NCI-H1092 (cell line): ENCODE results near the gene LRBA.
A peak's percentile ranks its signal among the peaks of the same experiment; 100 is the strongest.
"Not testable (repeated sequence)": the region's sequence is repeated elsewhere in the genome, so short reads cannot be mapped to it uniquely, and the experiment has no call there.

Experiments
- DNase-seq: peaks from one replicate; lab custom pipeline; 2025; lab: John Stamatoyannopoulos, UW

LRBA gene

GRCh38 chr4:151021637-151022334, 6.7 kb upstream of the LRBA start:
- DNase-seq = no peak

GRCh38 chr4:151015459-151016347, 619 bp upstream of the LRBA start:
- peak; percentile 77 for DNase-seq

- no peak for DNase-seq
Observed at GRCh38 chr4:151013944-151014343, 1.1 kb downstream of the LRBA start.

- DNase-seq = no peak
Observed at GRCh38 chr4:151013491-151013890, 1.6 kb downstream of the LRBA start.

- DNase-seq = no peak
Observed at GRCh38 chr4:151012820-151013219, 2.3 kb downstream of the LRBA start.

- DNase-seq = no peak
Observed at GRCh38 chr4:151012376-151012775, 2.7 kb downstream of the LRBA start.

- DNase-seq = no peak
Observed at GRCh38 chr4:151004222-151004621, 10.9 kb downstream of the LRBA start.

GRCh38 chr4:151000747-151001429, 14.2 kb downstream of the LRBA start:
- DNase-seq = no peak

- DNase-seq = no peak
Observed at GRCh38 chr4:150999086-150999485, 16.0 kb downstream of the LRBA start.

GRCh38 chr4:150997141-150997540, 17.9 kb downstream of the LRBA start:
- no peak for DNase-seq

- no peak for DNase-seq
Observed at GRCh38 chr4:150994721-150995120, 20.4 kb downstream of the LRBA start.

- DNase-seq = not testable (repeated sequence)
Observed at GRCh38 chr4:150993577-150993976, 21.5 kb downstream of the LRBA start.

GRCh38 chr4:150990993-150991392, 24.1 kb downstream of the LRBA start:
- no peak for DNase-seq

GRCh38 chr4:150990250-150990649, 24.8 kb downstream of the LRBA start:
- DNase-seq = no peak

GRCh38 chr4:150988238-150988637, 26.8 kb downstream of the LRBA start:
- DNase-seq = no peak

GRCh38 chr4:150987204-150987603, 27.9 kb downstream of the LRBA start:
- DNase-seq = no peak

GRCh38 chr4:150986085-150986484, 29.0 kb downstream of the LRBA start:
- no peak for DNase-seq

- DNase-seq = no peak
Observed at GRCh38 chr4:150983851-150984250, 31.2 kb downstream of the LRBA start.

GRCh38 chr4:150982557-150983233, 32.4 kb downstream of the LRBA start:
- DNase-seq = no peak

GRCh38 chr4:150978738-150979575, 36.1 kb downstream of the LRBA start:
- no peak for DNase-seq

- no peak for DNase-seq
Observed at GRCh38 chr4:150976478-150977118, 38.5 kb downstream of the LRBA start.
